Parathyroid adenoma (tissue), 2 donors: ENCODE data around the gene FAM135A.
A peak's percentile ranks its signal among the peaks of the same experiment; 100 is the strongest.
"Not testable (repeated sequence)": the region's sequence is repeated elsewhere in the genome, so short reads cannot be mapped to it uniquely, and the experiment has no call there.

ENCODE experiments used
- H2AFZ ChIP-seq: fragments of 300-600 bp; sonication (generic); one replicate; pipeline ENCODE4 v1.7.0; 2017; ENCODE audit warnings: antibody characterized with exemption, mild to moderate bottlenecking
- H3K27ac ChIP-seq: fragments of 300-600 bp; sonication (generic); one replicate; pipeline ENCODE4 v1.7.0; 2017
- H3K27me3 ChIP-seq: fragments of 300-600 bp; sonication (generic); one replicate; pipeline ENCODE4 v1.7.0; 2017; ENCODE audit warnings: low read length; ENCODE audit not compliant: control insufficient read depth, insufficient read depth
- H3K36me3 ChIP-seq: fragments of 300-600 bp; sonication (generic); one replicate; pipeline ENCODE4 v1.7.0; 2017; ENCODE audit warnings: low read length; ENCODE audit not compliant: control insufficient read depth, insufficient read depth
- H3K4me1 ChIP-seq: fragments of 300-600 bp; sonication (generic); one replicate; pipeline ENCODE4 v1.7.0; 2017; ENCODE audit warnings: control low read depth
- H3K4me2 ChIP-seq: fragments of 300-600 bp; sonication (generic); one replicate; pipeline ENCODE4 v1.7.0; 2017; ENCODE audit warnings: low read length
- H3K4me3 ChIP-seq: fragments of 300-600 bp; sonication (generic); one replicate; pipeline ENCODE4 v1.7.0; 2017; ENCODE audit warnings: low read depth, low read length
- H3K79me2 ChIP-seq: fragments of 300-600 bp; sonication (generic); one replicate; pipeline ENCODE4 v1.7.0; 2017; ENCODE audit warnings: control low read depth
- H3K9ac ChIP-seq: fragments of 300-600 bp; sonication (generic); one replicate; pipeline ENCODE4 v1.7.0; 2017; ENCODE audit warnings: mild to moderate bottlenecking
- H3K9me3 ChIP-seq: fragments of 300-600 bp; sonication (generic); one replicate; pipeline ENCODE4 v1.7.0; 2017; ENCODE audit warnings: low read length; ENCODE audit not compliant: control insufficient read depth
- CTCF ChIP-seq: fragments of 300-600 bp; sonication (generic); IDR thresholded peaks from one replicate; pipeline ENCODE4 v1.7.0; 2017; ENCODE audit warnings: antibody characterized with exemption, mild to moderate bottlenecking
- donor health status: primary hyperparathyroidism.

Gene FAM135A

GRCh38 chr6:70470016-70470415 lies 56.7 kb downstream of the FAM135A start:
- H3K27me3 ChIP-seq: no peaks in the 10 kb centered on the region
- H2AFZ ChIP-seq: no peak overlapping the region
- H3K9ac ChIP-seq: no peak overlapping the region
- no peak for TF ChIP-seq CTCF
- no peaks in the 10 kb centered on the region for H3K36me3 ChIP-seq
- no peak overlapping the region for H3K4me2 ChIP-seq
- no peaks in the 10 kb centered on the region for H3K9me3 ChIP-seq
- H3K79me2 ChIP-seq: no peaks in the 10 kb centered on the region
- no peak overlapping the region for H3K27ac ChIP-seq
- no peaks in the 10 kb centered on the region for H3K4me1 ChIP-seq
- no peak overlapping the region for H3K4me3 ChIP-seq

- not testable (repeated sequence) for H3K4me2 ChIP-seq, H3K9ac ChIP-seq, H3K79me2 ChIP-seq, H3K27me3 ChIP-seq, H3K36me3 ChIP-seq, H3K27ac ChIP-seq, H3K9me3 ChIP-seq, H2AFZ ChIP-seq, H3K4me3 ChIP-seq, H3K4me1 ChIP-seq
These were observed 57.2 kb downstream of the FAM135A start for GRCh38 chr6:70470510-70470909.

- no peak overlapping the region for H2AFZ ChIP-seq
- H3K4me3 ChIP-seq: no peak overlapping the region
- H3K27ac ChIP-seq: no peak overlapping the region
- H3K27me3 ChIP-seq: no peaks in the 10 kb centered on the region
- no peak for TF ChIP-seq CTCF
- H3K9me3 ChIP-seq: no peaks in the 10 kb centered on the region
- H3K4me2 ChIP-seq: no peak overlapping the region
- peaks cover 3% of the 10 kb centered on the region for H3K4me1 ChIP-seq
- no peak overlapping the region for H3K9ac ChIP-seq
- no peaks in the 10 kb centered on the region for H3K36me3 ChIP-seq
- H3K79me2 ChIP-seq: no peaks in the 10 kb centered on the region
These were observed 61.4 kb downstream of the FAM135A start for GRCh38 chr6:70474751-70475150.

GRCh38 chr6:70479236-70479635 lies 65.9 kb downstream of the FAM135A start:
- Histone ChIP-seq H3K4me1 (peaks cover 3% of the 10 kb centered on the region), H3K4me3 (peak overlapping the region; percentile 6), H3K9me3 (no peaks in the 10 kb centered on the region), H3K27me3 (no peaks in the 10 kb centered on the region), H3K9ac (no peak overlapping the region), H3K4me2 (peak overlapping the region; percentile 53), H2AFZ (no peak overlapping the region), H3K79me2 (no peaks in the 10 kb centered on the region), H3K27ac (peak overlapping the region; percentile 29), H3K36me3 (no peaks in the 10 kb centered on the region)
- no peak for TF ChIP-seq CTCF

- not testable (repeated sequence) for H2AFZ ChIP-seq, H3K27me3 ChIP-seq, H3K9ac ChIP-seq, H3K4me3 ChIP-seq, H3K4me1 ChIP-seq, H3K36me3 ChIP-seq, H3K9me3 ChIP-seq, H3K4me2 ChIP-seq, H3K79me2 ChIP-seq, H3K27ac ChIP-seq
These were observed 73.3 kb downstream of the FAM135A start for GRCh38 chr6:70486638-70487037.

- Histone ChIP-seq H3K4me1 (no peaks in the 10 kb centered on the region), H3K79me2 (no peaks in the 10 kb centered on the region), H3K4me2 (no peak overlapping the region), H3K4me3 (no peak overlapping the region), H3K36me3 (no peaks in the 10 kb centered on the region), H3K27me3 (no peaks in the 10 kb centered on the region), H3K9ac (no peak overlapping the region), H2AFZ (no peak overlapping the region), H3K27ac (no peak overlapping the region), H3K9me3 (no peaks in the 10 kb centered on the region)
- TF ChIP-seq CTCF: no peak
These were observed 76.1 kb downstream of the FAM135A start for GRCh38 chr6:70489364-70489763.
